ENCODE data around the gene SH3BP4.

DNA sequence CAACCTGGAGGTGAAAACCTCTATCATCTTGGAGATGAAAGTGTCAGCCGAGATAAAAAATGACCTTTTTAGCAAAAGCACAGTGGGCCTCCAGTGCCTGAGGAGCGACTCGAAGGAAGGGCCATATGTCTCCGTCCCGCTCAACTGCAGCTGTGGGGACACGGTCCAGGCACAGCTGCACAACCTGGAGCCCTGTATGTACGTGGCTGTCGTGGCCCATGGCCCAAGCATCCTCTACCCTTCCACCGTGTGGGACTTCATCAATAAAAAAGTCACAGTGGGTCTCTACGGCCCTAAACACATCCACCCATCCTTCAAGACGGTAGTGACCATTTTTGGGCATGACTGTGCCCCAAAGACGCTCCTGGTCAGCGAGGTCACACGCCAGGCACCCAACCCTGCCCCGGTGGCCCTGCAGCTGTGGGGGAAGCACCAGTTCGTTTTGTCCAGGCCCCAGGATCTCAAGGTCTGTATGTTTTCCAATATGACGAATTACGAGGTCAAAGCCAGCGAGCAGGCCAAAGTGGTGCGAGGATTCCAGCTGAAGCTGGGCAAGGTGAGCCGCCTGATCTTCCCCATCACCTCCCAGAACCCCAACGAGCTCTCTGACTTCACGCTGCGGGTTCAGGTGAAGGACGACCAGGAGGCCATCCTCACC, 90.2 kb downstream of the SH3BP4 start:
- TF ChIP-seq CTCF (IDR thresholded peaks at IDR 0.05; ENCODE audit: low read depth, low read length, missing input control) (no peak), RAD21 (IDR thresholded peaks at IDR 0.05) (no peak), TAF1 (conservative IDR thresholded peaks at IDR 0.05) (no peak), YY1 (IDR thresholded peaks at IDR 0.05) (no peak), JUND (IDR thresholded peaks at IDR 0.05) (no peak), FOXA1 (IDR thresholded peaks at IDR 0.05) (no peak), EGR1 (IDR thresholded peaks at IDR 0.05; ENCODE audit: low read depth in 2 of 2) (no peak), REST (IDR thresholded peaks at IDR 0.05) (no peak)
